Right cardiac atrium (tissue), 5 donors: ENCODE data around the gene ACTMAP. TPM values are rescaled to one million over a fixed set of nuclear protein-coding genes. Genes with fewer than 3 reads are reported as not detected.

Experiments
- ATAC-seq, 2 donors: fragments of 200-7000 bp; cut with Tn5 transposase; one replicate each; pipeline versions ENCODE4 v1.8.0 to v1.9.1; 2020; ENCODE audit warnings: moderate library complexity in 2 of 2, mild to moderate bottlenecking in 1 of 2
- DNase-seq, 3 donors: peaks; one replicate each; pipeline ENCODE4 v3.0.0-alpha.2; 2020
- H3K27ac ChIP-seq: one replicate; pipeline ENCODE4 v1.5.1; 2013; ENCODE audit warnings: mild to moderate bottlenecking, low read length, control low read depth, moderate library complexity
- H3K27me3 ChIP-seq: one replicate; pipeline ENCODE4 v1.6.1; 2013; ENCODE audit not compliant: control insufficient read depth, insufficient read depth
- H3K4me1 ChIP-seq: one replicate; pipeline ENCODE4 v1.6.1; 2013; ENCODE audit warnings: low read length; ENCODE audit not compliant: control insufficient read depth, insufficient read depth
- H3K4me3 ChIP-seq: one replicate; pipeline ENCODE4 v1.5.1; 2013; ENCODE audit warnings: low read length, control low read depth
- H3K9me3 ChIP-seq: one replicate; pipeline ENCODE4 v1.6.1; 2013; ENCODE audit warnings: low read length; ENCODE audit not compliant: control insufficient read depth
- WGBS: extraction: QIAGEN DNeasy Blood & Tissue Kit; methylation state at CpG from one replicate; pipeline ENCODE4 v1.1.7; 2013; 5-methylcytosine and 5-hydroxymethylcytosine counted together
- intact Hi-C, 4 donors: fragments of 100-400 bp; cut with DNase I; formaldehyde crosslinking; loops; one replicate each; pipeline versions ENCODE4 v1.11.0 to v1.14.0; 2022 to 2023
- polyA plus RNA-seq: library from polyadenylated mRNA; stranded (reverse); fragments of 200-250 nt; gene quantifications from one replicate; pipeline ENCODE4 v1.2.3, GENCODE V29; 2013
- total RNA-seq, 4 donors: library from RNA; stranded (reverse); fragmentation: NEBNext Ultra II Directional; extraction: Animal tissue kit (Norgen Biotek cat#: 25700); gene quantifications; one replicate each; pipeline ENCODE4 v1.2.1, GENCODE V29; 2021
- donor health status: healthy with polysubstance abuse.
- donor health status: DM: no; HTN: yes; CAD: no.
- donor health status: DM: no; HTN: no; CAD: no.
- donor health status: DM: no; HTN: yes; CAD: no; lungs with severe emphysema.
- donor health status: DM: yes; HTN: yes; CAD: no.

ACTMAP gene
- total and polyA plus RNA-seq, 5 donors: 4.5 to 6.1 (median 5.1) TPM

- Histone ChIP-seq H3K27ac (no peak overlapping the region), H3K4me1 (no peaks in the 10 kb centered on the region), H3K4me3 (no peak overlapping the region), H3K9me3 (no peaks in the 10 kb centered on the region), H3K27me3 (no peaks in the 10 kb centered on the region)
- intact Hi-C loops: no loop called here
- ATAC-seq (no peak), DNase-seq (no peak)
- WGBS: 89% methylated on average over 18 of the region's 18 CpGs
Measured at GRCh38 chr19:40704491-40705361, 45.6 kb downstream of the ACTMAP start.

- 87% methylated on average over 24 of the region's 24 CpGs for WGBS
- Histone ChIP-seq H3K4me1 (no peaks in the 10 kb centered on the region), H3K4me3 (no peak overlapping the region), H3K9me3 (no peaks in the 10 kb centered on the region), H3K27ac (peak overlapping the region; percentile 16), H3K27me3 (no peaks in the 10 kb centered on the region)
- DNase-seq (peak in 1 of 3 donors; percentile 23), ATAC-seq (peak; percentile 2 to 7)
- intact Hi-C loops: no loop called here
Measured at GRCh38 chr19:40703029-40703755, 47.1 kb downstream of the ACTMAP start.

- DNase-seq: peak; percentile 36 to 84 (median 74)
- Histone ChIP-seq H3K4me1 (no peaks in the 10 kb centered on the region), H3K9me3 (no peaks in the 10 kb centered on the region), H3K4me3 (no peak overlapping the region), H3K27me3 (no peaks in the 10 kb centered on the region), H3K27ac (peak overlapping the region; percentile 16)
- intact Hi-C loops: no loop called here
- 67% methylated on average over 18 of the region's 18 CpGs for whole genome bisulfite sequencing
- peak; percentile 58 to 64 for ATAC-seq
Measured at GRCh38 chr19:40702337-40703012, 47.8 kb downstream of the ACTMAP start.

- no peak overlapping the region for H3K27ac ChIP-seq
- intact Hi-C loops: no loop called here
- H3K4me3 ChIP-seq: no peak overlapping the region
- no peaks in the 10 kb centered on the region for H3K4me1 ChIP-seq
- no peaks in the 10 kb centered on the region for H3K27me3 ChIP-seq
- no peaks in the 10 kb centered on the region for H3K9me3 ChIP-seq
- 96% methylated on average over 6 of the region's 6 CpGs for WGBS
- no peak for DNase-seq
- ATAC-seq: no peak
Measured at GRCh38 chr19:40701758-40702157, 48.5 kb downstream of the ACTMAP start.

GRCh38 chr19:40700083-40700482 is 50.2 kb downstream of the ACTMAP start:
- Histone ChIP-seq H3K9me3 (no peaks in the 10 kb centered on the region), H3K4me3 (no peak overlapping the region), H3K27ac (no peak overlapping the region), H3K27me3 (no peaks in the 10 kb centered on the region), H3K4me1 (no peaks in the 10 kb centered on the region)
- WGBS: 95% methylated on average over 9 of the region's 9 CpGs
- DNase-seq (peak in 1 of 3 donors; percentile 44), ATAC-seq (no peak)
- intact Hi-C loops: no loop called here

- no peaks in the 10 kb centered on the region for H3K4me1 ChIP-seq
- 96% methylated on average over 6 of the region's 6 CpGs for WGBS
- DNase-seq: no peak
Measured at GRCh38 chr19:40697007-40697406, 53.3 kb downstream of the ACTMAP start.

GRCh38 chr19:40695881-40696280 is 54.4 kb downstream of the ACTMAP start:
- Histone ChIP-seq H3K4me3 (no peak overlapping the region), H3K4me1 (no peaks in the 10 kb centered on the region), H3K27ac (no peak overlapping the region), H3K9me3 (no peaks in the 10 kb centered on the region), H3K27me3 (no peaks in the 10 kb centered on the region)
- peak in 1 of 3 donors; percentile 21 for DNase-seq
- no peak for ATAC-seq
- intact Hi-C loops: no loop called here
- 89% methylated on average over 5 of the region's 5 CpGs for WGBS

More at GRCh38 chr19:40697007-40697406, 53.3 kb downstream of the ACTMAP start:
- intact Hi-C loops: no loop called here
- no peaks in the 10 kb centered on the region for H3K9me3 ChIP-seq
- no peaks in the 10 kb centered on the region for H3K27me3 ChIP-seq
- H3K4me3 ChIP-seq: no peak overlapping the region
- H3K27ac ChIP-seq: no peak overlapping the region
- ATAC-seq: no peak

- Histone ChIP-seq H3K27me3 (no peaks in the 10 kb centered on the region), H3K4me3 (no peak overlapping the region), H3K9me3 (no peaks in the 10 kb centered on the region), H3K4me1 (no peaks in the 10 kb centered on the region), H3K27ac (no peak overlapping the region)
- DNase-seq: peak in 1 of 3 donors; percentile 30
- intact Hi-C loops: no loop called here
- no peak for ATAC-seq
- WGBS: 79% methylated on average over 4 of the region's 4 CpGs
Measured at GRCh38 chr19:40693896-40694295, 56.4 kb downstream of the ACTMAP start.

GRCh38 chr19:40693150-40693788 is 57.0 kb downstream of the ACTMAP start:
- DNase-seq (peak in 1 of 3 donors; percentile 56), ATAC-seq (no peak)
- no peaks in the 10 kb centered on the region for H3K27me3 ChIP-seq
- intact Hi-C loops: no loop called here
- 88% methylated on average over 11 of the region's 11 CpGs for WGBS
- H3K9me3 ChIP-seq: no peaks in the 10 kb centered on the region
- H3K27ac ChIP-seq: no peak overlapping the region
- H3K4me1 ChIP-seq: no peaks in the 10 kb centered on the region
- H3K4me3 ChIP-seq: no peak overlapping the region

- ATAC-seq: no peak
- WGBS: 84% methylated on average over 14 of the region's 14 CpGs
- Histone ChIP-seq H3K9me3 (no peaks in the 10 kb centered on the region), H3K4me1 (peaks cover 5% of the 10 kb centered on the region), H3K27me3 (no peaks in the 10 kb centered on the region), H3K27ac (no peak overlapping the region), H3K4me3 (no peak overlapping the region)
- DNase-seq: no peak
- intact Hi-C loops: no loop called here
Measured at GRCh38 chr19:40692212-40692551, 58.1 kb downstream of the ACTMAP start.
